Activated T-helper 1 cell treated with Interleukin-2 at 50 U/mL for 16 hours (primary cell): ENCODE data around the gene FRAT1.
"Not testable (repeated sequence)": the region's sequence is repeated elsewhere in the genome, so short reads cannot be mapped to it uniquely, and the experiment has no call there.

Experiments used
- DNase-seq: peaks from one replicate; pipeline ENCODE4 v3.0.0-alpha.2; 2020; ENCODE audit warnings: low read depth

FRAT1 gene

GRCh38 chr10:97318772-97319651, at the start of gene FRAT1:
FRAT1 (plus strand) TSS chr10:97319271; CDS start chr10:97319454, 183 bp downstream.
- peak; percentile 81 for DNase-seq

- DNase-seq, result no peak
These were observed 48.4 kb upstream of the FRAT1 start for GRCh38 chr10:97270523-97271154.

- no peak for DNase-seq
These were observed 45.4 kb upstream of the FRAT1 start for GRCh38 chr10:97273700-97274099.

GRCh38 chr10:97274828-97275227, 44.2 kb upstream of the FRAT1 start:
- no peak for DNase-seq

- DNase-seq, result no peak
These were observed 41.5 kb upstream of the FRAT1 start for GRCh38 chr10:97277551-97277950.

- no peak for DNase-seq
These were observed 40.5 kb upstream of the FRAT1 start for GRCh38 chr10:97278491-97278989.

GRCh38 chr10:97279121-97279815, 39.8 kb upstream of the FRAT1 start:
- no peak for DNase-seq

- DNase-seq, result no peak
These were observed 38.3 kb upstream of the FRAT1 start for GRCh38 chr10:97280783-97281182.

- not testable (repeated sequence) for DNase-seq
These were observed 29.0 kb upstream of the FRAT1 start for GRCh38 chr10:97290076-97290475.

- not testable (repeated sequence) for DNase-seq
These were observed 28.3 kb upstream of the FRAT1 start for GRCh38 chr10:97290576-97291356.

GRCh38 chr10:97291357-97292096, 27.5 kb upstream of the FRAT1 start:
- no peak for DNase-seq

GRCh38 chr10:97292097-97292861, 26.8 kb upstream of the FRAT1 start, which contains the start of gene ARHGAP19:
ARHGAP19 (minus strand) TSS chr10:97292637; CDS start chr10:97292627, 10 bp downstream.
- peak; percentile 81 for DNase-seq

- no peak for DNase-seq
These were observed 26.2 kb upstream of the FRAT1 start for GRCh38 chr10:97292862-97293198.

GRCh38 chr10:97297556-97298222, 21.4 kb upstream of the FRAT1 start:
- DNase-seq, result no peak

- DNase-seq, result no peak
These were observed 20.9 kb upstream of the FRAT1 start for GRCh38 chr10:97298223-97298571.

GRCh38 chr10:97300980-97301379, 18.1 kb upstream of the FRAT1 start:
- no peak for DNase-seq

- DNase-seq, result no peak
These were observed 16.8 kb upstream of the FRAT1 start for GRCh38 chr10:97302088-97302791.

- DNase-seq, result no peak
These were observed 11.6 kb upstream of the FRAT1 start for GRCh38 chr10:97307441-97307840.
